22Rv1 (cell line): Measurements from ENCODE around the gene BLOC1S6.

Experiments
- CTCF ChIP-seq: fragments of 450-650 bp; IDR thresholded peaks from 2 replicates; pipeline ENCODE4 v1.5.1; 2017; ENCODE audit warnings: mild to moderate bottlenecking
- ZFX ChIP-seq: fragments of 450-650 bp; IDR thresholded peaks from 2 replicates; pipeline ENCODE4 v1.6.1; 2017; ENCODE audit warnings: antibody characterized with exemption, borderline replicate concordance

DNA sequence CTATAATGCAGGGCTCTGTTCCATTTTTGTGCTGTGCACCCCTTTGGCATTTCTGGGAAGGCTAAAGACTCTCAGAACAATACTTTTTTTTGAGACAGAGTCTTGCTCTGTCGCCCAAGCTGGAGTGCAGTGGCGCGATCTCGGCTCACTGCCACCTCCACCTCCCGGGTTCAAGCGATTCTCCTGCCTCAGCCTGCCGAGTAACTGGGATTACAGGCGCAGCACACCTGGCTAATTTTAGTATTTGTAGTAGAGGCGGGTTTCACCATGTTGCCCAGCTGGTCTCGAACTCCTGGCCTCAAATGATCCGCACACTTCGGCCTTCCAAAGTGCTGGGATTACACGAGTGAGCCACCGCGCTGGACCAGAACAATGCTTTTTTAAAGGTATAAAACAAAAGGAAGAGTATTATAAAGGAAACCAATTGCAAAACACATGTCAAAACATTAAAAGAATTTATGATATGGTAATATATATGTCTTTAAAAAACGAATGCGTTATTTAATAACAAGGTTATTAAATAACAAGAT, 48.6 kb downstream of the BLOC1S6 start:
- TF ChIP-seq CTCF (peak; percentile 46), ZFX (no peak)
